Coronary artery (tissue), 2 donors: ENCODE data around the gene APOA4.
A peak's percentile ranks its signal among the peaks of the same experiment; 100 is the strongest.

Experiments
- DNase-seq: peaks from one replicate; pipeline ENCODE4 v3.0.0-alpha.2; 2017; ENCODE audit warnings: low spot score
- H3K27ac ChIP-seq, 2 donors: fragments of 200-600 bp; sonication (generic); one replicate each; pipeline ENCODE4 v1.5.1; 2016 to 2019
- H3K4me3 ChIP-seq: fragments of 200-600 bp; sonication (generic); 2 replicates; pipeline ENCODE4 v1.5.1; 2016; ENCODE audit warnings: mild to moderate bottlenecking, moderate library complexity
- CTCF ChIP-seq: fragments of 200-600 bp; sonication (generic); IDR thresholded peaks from one replicate; pipeline ENCODE4 v1.5.1; 2019; ENCODE audit warnings: antibody characterized with exemption

APOA4 gene

GRCh38 chr11:116857936-116858335, 34.8 kb upstream of the APOA4 start:
- no peak for DNase-seq
- no peak overlapping the region for H3K27ac ChIP-seq
- TF ChIP-seq CTCF: no peak
- no peak overlapping the region for H3K4me3 ChIP-seq

- TF ChIP-seq CTCF: no peak
- H3K4me3 ChIP-seq: no peak overlapping the region
Measured at GRCh38 chr11:116857316-116857715, 34.2 kb upstream of the APOA4 start.

GRCh38 chr11:116856423-116856822, 33.3 kb upstream of the APOA4 start:
- no peak for TF ChIP-seq CTCF
- H3K27ac ChIP-seq: no peak overlapping the region
- no peak for DNase-seq

More at GRCh38 chr11:116857316-116857715, 34.2 kb upstream of the APOA4 start:
- H3K27ac ChIP-seq: no peak overlapping the region
- DNase-seq: no peak

GRCh38 chr11:116855413-116855812, 32.3 kb upstream of the APOA4 start:
- Histone ChIP-seq H3K4me3 (no peak overlapping the region), H3K27ac (no peak overlapping the region)
- no peak for TF ChIP-seq CTCF
- no peak for DNase-seq

More at GRCh38 chr11:116856423-116856822, 33.3 kb upstream of the APOA4 start:
- H3K4me3 ChIP-seq: no peak overlapping the region

- no peak overlapping the region for H3K4me3 ChIP-seq
- TF ChIP-seq CTCF: no peak
- no peak for DNase-seq
- peak overlapping the region in 1 of 2 donors; percentile 10 for H3K27ac ChIP-seq
Measured at GRCh38 chr11:116853461-116854073, 30.5 kb upstream of the APOA4 start.

GRCh38 chr11:116852261-116853031, 29.3 kb upstream of the APOA4 start:
- peak; percentile 57 for DNase-seq
- peak overlapping the region in 1 of 2 donors; percentile 13 for H3K27ac ChIP-seq
- no peak for TF ChIP-seq CTCF
- no peak overlapping the region for H3K4me3 ChIP-seq

- Histone ChIP-seq H3K4me3 (no peak overlapping the region), H3K27ac (no peak overlapping the region)
- DNase-seq: peak; percentile 71
- TF ChIP-seq CTCF: no peak
Measured at GRCh38 chr11:116851626-116852025, 28.5 kb upstream of the APOA4 start.
